Measurements from ENCODE around the gene XPOT.
A peak's percentile ranks its signal among the peaks of the same experiment; 100 is the strongest.

The XPOT gene

DNA sequence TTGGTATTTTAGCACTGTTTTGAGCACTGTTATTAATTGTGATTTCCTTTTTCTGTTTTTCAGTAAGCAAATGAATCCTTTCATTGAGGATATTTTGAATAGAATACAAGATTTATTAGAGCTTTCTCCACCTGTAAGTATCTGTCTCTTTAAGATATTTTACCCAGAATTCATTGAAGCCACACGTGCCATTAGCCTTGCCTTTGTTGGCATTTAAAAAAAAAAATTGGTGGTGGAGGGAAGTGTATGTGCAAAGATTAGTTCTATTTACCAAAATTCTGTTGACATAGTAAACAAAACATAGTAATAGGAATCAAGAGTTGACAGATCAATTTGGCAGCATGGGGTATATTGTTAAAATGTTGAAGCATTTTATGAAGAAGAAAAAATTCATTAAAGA is 23.8 kb downstream of the XPOT start:
- no peak for DNase-seq (ENCODE audit: low read depth)

DNA sequence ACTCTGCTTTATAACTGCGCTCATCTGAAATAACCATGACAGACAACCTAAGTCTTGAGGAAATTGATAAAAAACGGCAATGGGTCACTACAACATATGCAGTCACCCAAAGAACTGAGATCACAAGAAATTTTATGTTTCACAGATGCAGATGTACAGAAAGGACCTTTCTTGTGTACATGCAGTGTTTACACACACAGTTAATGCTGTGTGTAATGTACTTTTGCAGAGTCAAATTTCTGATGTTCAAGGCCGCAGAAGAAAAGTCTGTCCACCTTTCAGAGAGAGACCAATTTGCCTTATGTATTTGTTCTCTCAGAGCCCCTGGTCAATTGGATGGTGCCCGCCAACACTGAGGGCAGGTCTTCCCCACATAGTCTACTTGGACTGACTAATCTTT is 24.8 kb downstream of the XPOT start:
- no peak for DNase-seq (ENCODE audit: low read depth)

DNA sequence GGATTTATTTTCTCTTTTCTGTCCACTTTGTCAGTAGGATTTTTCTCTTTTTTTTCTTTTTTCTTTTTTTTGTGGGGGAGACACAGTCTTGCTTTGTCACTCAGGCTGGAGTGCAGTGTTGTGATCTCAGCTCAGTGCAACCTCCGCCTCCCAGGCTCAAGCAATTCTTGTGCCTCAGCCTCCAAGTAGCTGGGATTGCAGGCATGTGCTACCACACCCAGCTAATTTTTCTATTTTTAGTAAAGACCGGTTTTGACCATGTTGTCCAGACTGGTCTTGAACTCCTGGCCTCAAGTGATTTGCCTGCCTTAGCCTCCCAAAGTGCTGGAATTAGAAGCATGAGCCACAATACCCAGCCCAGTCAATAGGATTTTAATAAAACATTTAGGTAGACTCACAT is 26.7 kb downstream of the XPOT start:
- DNase-seq (ENCODE audit: low read depth): no peak

DNA sequence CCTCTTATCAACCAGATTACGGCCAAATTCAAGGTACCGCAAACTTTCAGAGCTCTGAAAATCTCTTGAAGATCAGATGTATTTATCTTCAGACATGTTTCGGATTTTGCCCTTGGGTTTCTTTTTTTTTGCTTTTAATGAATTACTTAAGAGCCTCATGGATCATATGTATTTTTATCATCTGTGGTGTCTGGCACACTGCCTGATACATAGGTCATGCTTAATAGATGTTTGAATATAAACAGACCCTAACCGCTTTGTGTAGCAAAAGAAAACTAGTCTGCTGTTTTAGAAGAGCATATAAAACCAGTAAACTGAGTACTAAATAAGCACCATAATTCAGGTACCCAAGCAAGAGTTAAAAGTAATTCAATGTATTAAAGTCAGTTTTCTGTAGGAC is 27.6 kb downstream of the XPOT start:
- DNase-seq (ENCODE audit: low read depth): no peak

DNA sequence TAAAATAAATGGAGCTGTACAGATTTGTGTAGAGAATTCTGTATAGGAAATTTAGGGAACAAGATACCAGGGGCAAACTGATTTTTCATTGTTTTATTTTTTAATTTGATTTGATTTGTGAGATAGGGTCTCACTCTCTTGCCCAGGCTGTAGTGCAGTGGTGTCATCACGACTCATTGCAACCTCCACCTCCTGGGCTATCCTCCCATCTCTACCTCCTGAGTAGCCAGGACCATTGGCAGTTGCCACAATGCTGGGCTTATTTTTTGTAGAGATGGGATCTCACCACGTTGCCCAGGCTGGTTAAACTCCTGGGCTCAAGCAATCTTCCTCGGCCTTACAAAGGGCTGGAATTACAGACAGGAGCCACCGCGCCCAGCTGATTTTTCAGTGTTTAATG is 29.7 kb downstream of the XPOT start:
- no peak for DNase-seq (ENCODE audit: low read depth)

DNA sequence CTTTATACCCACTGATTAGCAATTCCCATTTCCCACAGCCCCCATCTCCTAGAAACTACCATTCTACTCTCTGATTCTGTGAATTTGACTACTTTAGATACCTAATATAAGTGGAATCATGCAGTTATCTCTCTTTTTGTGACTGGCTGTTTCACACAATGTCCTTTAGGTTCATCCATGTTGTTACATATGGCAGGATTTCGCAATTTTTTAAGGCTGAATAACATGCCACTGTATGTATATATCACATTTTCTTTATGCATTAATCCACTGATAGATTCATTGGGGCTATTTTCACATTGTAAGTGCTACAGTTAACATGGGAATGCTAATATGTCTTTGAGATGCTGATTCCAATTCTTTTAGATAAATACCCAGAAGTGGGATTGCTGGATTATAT is 35.9 kb downstream of the XPOT start:
- DNase-seq (ENCODE audit: low read depth): no peak

DNA sequence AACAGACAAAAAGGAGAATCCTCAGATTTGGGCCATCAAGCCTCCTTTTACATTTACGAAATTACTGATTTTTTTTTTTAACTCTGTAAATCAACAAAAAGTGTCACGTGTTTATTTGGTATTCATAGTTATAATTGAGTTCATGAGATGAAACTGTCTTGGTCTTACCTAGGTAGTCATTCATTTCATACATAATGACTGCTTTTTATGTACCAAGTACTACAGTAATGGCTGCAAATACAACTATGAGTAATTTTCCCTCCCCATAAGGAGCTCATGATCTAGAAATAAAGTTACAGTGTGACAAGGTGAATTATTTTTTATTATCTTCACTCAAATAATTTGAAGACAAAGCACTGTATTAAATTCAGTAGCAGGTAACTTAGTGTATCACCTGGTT is 41.3 kb downstream of the XPOT start:
- DNase-seq (ENCODE audit: low read depth): no peak

DNA sequence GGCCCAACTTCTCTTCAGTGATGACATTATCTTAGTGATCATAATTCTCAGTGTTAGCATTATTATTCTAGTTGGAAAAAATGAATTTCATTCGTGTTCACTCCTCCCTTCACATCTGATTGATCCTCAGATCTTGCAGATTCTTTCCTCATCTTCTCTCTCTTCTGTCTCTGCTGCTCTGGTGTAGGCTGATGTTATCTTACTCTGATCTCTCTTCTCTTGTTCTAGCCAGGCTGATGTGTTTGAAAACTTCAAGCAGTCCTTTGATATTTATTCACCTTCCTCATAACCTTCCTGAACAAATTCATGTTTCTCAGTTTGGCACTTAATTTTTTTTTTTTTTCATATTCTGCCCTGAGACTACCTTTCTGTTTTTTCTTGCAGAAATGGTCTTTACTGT is 42.1 kb downstream of the XPOT start:
- no peak for DNase-seq (ENCODE audit: low read depth)

DNA sequence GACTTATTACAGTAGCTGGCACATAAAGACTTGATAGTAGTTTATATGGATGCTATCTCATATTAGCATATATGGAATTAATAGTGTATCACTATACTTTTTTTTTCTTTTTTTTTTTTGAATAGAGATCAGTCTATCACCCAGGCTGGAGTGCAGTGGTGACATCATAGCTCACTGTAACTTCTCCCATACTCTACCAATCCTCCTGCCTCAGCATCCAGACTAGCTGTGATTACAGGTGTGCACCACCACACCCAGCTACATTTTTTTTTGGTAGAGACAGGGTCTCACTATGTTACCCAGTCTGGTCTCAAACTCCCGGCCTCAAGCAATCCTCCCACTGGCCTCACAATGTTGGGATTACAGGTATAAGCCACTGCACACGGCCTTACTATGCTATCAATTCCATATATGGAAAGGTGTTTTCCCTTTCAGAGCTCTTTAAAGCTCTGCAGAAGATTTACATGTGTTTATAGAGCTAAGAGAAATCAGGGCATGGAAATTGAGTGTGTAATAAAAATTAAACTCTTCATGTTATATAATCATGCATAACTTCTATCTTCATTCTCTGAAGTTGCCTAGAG is 46.0 kb downstream of the XPOT start:
- no peak for DNase-seq (ENCODE audit: low read depth)

DNA sequence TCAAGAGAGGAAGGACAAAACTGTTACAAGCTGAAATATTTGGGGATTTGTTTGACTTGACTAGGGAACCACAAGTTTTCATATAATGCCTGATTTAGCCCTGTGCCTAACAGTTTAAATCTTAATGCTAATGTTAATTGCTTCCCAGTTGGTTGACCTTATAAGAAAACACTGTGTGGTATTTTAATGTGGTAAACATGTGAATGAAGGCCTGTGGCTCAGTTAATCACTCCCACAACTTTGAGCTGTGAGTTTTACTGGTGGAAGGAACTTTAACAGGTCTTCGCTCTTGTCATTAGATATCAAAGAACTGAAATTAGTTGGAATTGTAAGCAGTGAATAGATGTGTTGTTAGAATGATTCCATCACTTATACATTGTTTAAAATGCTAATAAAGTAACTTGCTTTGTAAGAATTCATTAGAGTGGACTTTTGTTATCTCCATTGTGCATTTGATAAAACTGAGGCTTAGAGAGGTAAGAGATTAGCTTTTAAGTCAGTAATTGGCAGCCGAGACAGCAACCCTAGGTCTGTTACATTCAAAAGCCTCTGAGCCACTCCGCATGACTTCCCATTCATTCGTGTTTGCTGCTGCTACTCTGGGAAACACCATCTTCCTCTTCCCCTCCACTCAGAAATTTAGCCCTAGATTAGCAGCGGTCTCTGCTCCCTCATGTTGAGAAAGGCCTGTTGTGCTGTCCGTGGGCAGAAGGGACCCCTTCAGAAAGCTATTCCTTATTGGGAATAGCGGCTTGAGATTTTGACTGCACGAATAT is 46.7 kb downstream of the XPOT start:
- DNase-seq (ENCODE audit: low read depth): no peak

DNA sequence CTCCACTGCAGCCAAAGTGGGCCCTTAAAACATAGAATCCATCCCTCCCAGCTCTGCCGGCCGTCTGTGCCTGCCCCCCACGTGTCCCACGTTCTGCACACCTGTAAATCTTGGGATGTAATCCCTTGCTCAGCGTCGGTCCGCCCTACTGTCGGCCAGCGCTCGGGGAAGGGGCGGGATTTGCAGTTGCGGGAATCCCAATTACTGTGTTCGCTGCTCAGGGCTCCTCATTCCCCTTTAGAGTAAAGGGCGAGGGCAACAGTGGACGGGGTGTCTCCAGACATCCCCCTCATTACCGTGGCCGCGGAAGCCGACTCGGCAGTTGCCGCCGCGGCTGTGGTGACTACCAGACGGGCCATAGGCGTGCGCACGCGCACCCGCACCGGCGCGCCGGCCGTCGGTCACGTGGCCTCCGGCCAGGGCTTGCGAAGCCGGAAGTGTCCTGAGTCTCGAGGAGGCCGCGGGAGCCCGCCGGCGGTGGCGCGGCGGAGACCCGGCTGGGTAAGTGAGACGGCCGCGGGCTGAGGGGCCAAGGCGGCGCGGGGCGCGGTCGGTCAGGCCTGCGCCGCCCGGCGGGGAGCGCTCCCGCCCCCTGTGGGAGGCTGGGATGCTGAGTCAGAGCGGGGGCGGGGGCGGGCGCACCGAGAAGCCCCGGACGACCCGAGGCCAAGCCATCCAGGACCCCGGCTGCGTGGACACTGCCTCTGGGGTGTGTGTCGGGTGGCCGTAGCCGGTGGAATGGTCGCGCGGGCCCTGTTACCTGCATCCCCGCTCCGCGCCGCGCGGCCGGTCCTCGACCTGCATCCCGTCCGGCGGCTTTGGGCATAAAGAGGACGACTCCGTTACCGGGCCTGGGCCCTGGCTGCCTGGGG is 47.7 kb downstream of the XPOT start, which contains the start of gene TBK1:
Gene TBK1, plus strand, starts transcription at position 434 of the 872 bp plus-strand sequence. CDS start 3,751 bp downstream, outside the sequence.
- DNase-seq (ENCODE audit: low read depth): peak; percentile 58

DNA sequence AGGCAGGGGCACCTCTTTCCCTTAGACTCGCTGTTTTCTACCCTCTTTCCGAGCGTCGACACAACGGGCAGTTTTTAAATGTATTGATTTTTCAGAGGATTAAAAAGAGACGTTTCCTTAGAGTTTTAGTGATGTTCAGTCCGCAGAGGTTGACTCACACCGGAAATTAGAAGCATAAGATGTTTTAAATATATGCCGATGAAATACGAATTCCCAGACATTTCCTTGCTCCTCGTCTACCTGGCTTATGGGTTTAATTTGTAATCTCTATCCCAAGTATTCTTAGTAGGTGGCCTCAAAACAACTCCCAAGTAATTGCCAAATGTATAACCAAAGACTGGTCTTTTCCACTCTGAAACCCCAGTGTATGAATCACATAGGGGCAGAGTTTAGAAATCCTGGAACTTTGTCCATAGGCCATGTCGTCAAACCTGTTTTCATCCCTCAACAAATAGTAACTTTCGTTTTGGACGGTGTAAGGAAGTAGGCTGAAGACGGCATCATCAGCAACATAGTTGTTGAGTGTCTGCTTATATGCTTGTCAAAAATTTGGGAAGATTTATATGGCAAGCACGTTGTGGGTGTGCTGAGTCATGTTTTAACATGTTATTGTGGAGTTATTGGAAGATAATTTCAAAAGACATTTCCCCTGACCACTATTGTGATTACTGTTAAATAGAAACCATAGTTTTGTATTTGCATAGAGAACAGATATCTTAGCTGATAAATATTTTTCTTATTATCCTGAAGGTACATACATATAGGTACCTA is 48.6 kb downstream of the XPOT start:
- peak; percentile 43 for DNase-seq (ENCODE audit: low read depth)

DNA sequence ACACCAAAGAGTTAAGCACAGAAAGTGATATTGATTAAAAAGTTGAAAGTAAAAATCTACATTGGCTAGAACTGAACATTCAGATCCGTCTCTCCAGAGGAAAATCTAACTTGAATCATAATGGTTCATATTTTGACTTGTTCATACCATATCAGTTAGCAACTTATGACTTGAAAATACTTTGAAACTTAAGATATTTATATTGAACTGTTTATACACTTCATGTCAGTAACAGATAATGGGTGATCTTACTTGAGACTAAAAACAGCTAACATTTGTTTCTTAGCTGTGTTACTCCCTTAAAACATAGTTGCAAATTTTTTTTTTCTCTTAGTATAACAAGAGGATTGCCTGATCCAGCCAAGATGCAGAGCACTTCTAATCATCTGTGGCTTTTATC is 51.3 kb downstream of the XPOT start:
- no peak for DNase-seq (ENCODE audit: low read depth)

DNA sequence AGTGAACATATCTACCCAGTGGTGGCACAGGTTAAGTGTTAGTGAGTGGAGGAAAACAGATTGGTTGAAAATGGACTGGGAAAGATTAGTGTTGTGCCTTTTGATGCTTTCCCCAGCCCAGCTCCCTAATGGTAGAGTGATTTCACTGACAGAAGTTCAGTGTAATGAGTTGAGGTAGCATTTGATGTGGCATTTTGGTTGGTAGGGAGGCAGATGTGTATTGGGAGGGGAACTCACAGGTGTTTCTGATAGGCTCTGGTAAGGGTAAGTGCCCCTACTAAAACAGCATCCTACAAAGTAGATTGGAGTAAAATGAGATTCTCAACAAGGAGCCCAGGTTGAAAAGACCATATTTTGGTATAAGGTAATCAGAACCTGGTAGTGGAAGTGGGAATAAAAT is 51.9 kb downstream of the XPOT start:
- no peak for DNase-seq (ENCODE audit: low read depth)

DNA sequence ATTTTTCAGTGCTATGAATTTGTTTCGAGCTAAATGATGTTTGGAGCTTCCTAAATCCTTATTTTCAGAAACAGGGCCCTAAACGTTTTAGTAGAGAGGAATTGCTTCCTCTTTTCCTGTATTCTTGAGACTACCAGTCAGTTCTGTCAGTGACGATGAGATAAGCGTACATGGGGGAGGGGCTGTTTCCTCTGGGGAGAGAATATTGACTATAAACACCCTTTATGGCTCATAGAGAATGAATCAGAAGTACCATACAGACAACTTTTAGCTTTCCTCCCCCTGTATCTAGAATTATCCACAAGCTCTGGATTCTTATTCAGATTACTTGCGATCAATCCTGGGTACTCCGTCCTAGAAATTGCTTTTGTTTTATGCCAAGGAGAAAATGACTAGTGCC is 52.8 kb downstream of the XPOT start:
- no peak for DNase-seq (ENCODE audit: low read depth)

DNA sequence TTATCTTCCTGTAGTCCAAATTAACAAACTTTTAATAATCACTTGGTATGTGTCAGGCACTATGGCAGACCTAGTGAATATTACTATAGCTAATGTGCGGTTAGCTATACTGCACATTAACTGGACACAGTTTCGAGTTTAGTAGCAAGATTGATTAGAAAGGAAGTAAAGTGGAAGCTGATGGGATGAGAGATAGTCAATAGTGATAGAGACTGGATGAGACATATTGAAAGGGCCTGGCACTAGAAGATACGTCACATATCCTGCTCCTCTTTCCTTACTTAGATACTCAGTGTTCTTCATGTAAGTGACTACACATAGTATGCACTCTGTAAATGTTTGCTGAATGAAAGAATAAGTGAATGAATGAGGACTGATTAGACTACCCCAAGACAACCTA is 53.3 kb downstream of the XPOT start:
- no peak for DNase-seq (ENCODE audit: low read depth)

DNA sequence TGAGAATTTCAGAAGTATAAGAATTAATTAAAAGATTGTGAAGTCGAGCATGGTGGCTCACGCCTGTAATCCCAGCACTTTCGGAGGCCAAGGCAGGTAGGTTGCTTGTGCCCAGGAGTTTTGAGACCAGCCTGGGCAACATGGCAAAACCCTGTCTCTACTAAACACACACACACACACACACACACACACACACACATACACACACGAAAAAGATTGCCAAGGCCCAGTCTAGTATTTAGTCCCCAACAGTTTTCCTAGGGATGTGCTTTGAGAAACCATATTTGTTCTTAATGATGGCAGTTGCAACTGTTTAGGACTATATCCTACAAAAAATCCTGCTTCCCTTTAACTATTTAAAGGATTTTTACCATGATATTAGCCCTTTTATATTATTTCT is 53.7 kb downstream of the XPOT start:
- DNase-seq (ENCODE audit: low read depth): no peak

DNA sequence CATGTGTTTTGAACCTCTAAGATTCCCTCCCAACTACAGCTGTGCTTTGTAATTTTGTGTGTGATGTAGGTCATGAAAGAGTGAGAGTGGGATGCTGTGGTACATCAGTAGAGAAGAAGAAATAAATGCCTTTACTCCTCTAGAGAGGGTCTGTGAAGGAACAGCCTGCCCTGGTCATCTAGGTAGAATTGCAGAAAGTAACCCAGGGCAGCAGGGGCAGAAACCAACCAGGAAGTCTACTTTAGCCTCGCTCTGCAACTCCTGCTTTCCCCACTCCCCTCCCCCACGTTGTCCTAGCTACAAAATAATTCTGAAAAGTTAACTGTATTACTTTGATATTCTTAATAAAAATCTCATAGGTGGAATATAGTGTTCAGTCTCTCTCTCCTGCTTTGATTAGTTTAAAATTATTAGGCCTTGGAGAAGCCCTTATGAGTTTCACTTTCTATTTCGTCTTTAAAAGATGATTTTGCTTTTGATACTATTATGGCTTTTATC is 55.3 kb downstream of the XPOT start:
- DNase-seq (ENCODE audit: low read depth): no peak

DNA sequence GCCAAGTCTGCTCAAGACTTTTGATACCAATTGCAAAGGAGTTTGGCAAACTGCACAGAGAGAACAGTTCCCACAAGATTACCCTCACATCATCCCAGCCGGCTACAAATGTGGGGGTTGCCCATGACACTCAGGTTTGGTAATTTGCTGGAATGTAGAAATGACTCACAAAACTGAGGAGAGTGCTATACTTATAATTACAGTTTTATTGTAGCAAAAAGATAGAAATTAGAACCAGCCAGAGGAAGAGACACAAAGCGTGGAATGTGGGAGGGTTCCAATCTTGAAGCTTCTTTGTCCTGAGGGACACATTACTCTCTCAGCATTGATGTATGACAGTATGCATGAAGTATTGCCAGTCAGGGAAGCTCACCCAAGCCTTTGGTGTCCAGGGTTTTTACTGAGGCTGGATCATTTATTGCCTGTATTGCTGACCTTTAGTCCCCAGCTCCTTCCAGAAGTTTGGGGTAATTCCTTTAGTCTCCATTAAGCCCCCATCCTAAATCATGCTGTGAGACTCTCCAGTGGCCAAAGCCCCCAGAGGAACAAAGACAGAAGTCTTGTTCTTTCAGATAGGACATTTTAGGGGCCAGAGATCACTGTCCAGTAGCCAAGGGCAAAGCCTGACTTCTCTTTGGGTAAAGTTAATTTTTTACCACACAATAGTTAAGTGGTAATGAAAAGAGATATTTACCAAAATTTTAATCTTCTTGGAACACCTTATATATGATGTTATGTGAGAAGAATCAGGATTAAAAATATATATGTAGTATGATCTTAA is 57.6 kb downstream of the XPOT start:
- DNase-seq (ENCODE audit: low read depth): peak; percentile 53

DNA sequence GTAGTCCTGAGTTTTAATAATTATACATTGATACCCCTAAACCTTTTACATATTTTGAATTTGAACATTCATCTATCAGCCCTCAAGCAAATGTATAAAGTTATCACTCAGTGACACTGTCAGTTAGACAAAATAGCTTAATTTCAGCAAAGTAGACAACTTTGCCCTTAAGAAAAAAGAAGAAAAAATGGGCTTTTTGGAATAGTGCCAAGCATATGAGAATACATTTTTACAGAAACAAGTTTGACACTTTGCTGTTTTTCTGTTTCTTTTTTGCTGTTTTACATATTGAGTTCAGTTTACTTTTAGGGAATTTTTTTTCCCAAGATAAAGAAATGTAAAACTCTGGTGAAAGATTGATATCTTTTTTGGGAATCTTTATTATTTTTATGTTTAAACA is 62.0 kb downstream of the XPOT start:
- no peak for DNase-seq (ENCODE audit: low read depth)

DNA sequence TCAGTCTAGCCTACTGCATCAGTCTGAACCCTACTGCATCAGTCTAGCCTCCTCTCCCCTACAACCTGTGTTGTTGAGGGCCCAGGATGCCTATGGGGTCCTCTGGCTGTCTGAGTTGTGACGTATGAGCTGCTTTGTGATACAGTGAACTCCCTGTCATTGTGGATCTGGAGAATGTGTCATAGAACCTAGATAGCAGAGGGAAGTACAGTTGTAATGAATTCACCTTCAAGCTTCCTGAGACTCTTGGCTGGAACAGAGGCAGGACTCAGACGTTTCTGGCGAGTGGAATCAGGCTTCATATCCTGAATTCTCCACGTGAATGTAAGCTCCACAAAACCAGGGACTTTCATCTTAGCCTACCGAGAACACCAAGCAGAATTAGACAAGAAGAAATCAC is 64.8 kb downstream of the XPOT start:
- DNase-seq (ENCODE audit: low read depth): no peak
